ENCODE results near the gene TRIOBP.

TRIOBP gene

DNA sequence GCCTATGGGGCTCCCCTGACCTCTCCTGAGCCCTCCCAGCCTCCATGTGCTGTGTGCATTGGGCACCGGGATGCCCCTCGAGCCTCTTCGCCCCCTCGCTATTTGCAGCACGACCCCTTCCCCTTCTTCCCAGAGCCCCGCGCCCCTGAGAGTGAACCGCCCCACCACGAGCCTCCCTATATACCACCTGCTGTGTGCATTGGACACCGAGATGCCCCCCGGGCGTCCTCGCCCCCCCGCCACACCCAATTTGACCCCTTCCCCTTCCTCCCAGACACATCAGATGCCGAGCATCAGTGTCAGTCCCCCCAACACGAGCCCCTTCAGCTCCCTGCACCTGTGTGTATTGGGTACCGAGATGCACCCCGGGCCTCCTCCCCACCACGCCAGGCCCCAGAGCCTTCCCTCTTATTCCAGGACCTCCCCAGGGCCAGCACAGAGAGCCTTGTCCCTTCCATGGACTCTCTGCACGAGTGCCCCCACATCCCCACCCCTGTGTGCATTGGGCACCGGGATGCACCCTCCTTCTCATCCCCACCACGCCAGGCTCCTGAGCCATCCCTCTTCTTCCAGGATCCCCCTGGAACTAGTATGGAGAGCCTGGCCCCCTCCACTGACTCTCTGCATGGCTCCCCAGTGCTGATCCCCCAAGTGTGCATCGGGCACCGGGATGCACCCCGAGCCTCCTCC is 28.8 kb downstream of the TRIOBP start:
- no peak for TF ChIP-seq CTCF (IDR thresholded peaks at IDR 0.05)

- no peak for TF ChIP-seq CTCF (IDR thresholded peaks at IDR 0.05)
Measured at GRCh38 chr22:37726241-37726887, 29.5 kb downstream of the TRIOBP start.

DNA sequence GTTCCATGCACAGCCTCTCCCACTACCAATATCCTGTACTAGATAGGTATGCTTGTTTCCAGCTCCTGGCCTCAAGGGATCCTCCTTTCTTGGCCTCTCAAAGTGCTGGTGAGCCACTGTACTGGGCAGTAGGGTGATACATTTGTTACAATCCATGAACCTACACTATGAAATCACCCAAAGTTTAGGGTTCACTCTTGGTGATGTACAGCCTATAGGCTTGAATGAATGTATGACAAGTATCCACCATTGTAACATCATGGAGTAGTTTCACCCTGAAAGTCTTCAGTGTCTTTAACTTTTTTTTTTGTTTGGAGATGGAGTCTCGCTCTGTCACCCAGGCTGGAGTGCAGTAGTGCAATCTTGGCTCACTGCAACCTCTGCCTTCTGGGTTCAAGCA is 31.8 kb downstream of the TRIOBP start:
- TF ChIP-seq CTCF (IDR thresholded peaks at IDR 0.05), result no peak

DNA sequence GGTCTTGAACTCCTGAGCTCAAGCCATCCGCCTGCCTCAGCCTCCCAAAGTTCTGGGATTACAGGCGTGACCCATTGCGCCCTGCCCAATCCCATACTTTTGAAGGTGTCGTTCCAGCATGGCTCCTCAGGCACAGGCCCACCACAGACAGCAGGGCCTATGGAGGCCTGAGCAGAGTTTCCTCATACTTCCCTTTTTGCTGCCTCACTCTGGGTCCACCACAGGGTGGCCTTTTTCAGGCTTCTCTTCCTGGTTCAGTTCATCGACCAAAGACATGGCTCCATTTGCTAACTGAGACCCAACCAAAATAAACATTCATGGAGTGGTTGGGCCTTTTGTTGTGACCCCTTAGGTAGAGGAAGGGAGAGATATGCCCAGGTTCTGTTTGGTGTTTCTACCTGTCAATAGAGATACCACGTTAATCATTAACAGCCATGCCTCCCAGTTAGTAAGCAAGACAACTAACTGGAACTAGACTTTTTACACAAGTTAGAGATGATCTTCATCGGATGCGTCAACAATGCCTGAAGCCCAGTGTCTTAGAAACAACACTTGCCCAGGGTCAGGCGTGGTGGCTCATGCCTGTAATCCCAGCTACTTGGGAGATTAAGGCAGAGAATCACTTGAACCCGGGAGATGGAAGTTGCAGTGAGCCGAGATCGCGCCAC is 35.1 kb downstream of the TRIOBP start:
- no peak for TF ChIP-seq CTCF (IDR thresholded peaks at IDR 0.05)

GRCh38 chr22:37732699-37733607 is 36.1 kb downstream of the TRIOBP start:
- no peak for TF ChIP-seq CTCF (IDR thresholded peaks at IDR 0.05)

DNA sequence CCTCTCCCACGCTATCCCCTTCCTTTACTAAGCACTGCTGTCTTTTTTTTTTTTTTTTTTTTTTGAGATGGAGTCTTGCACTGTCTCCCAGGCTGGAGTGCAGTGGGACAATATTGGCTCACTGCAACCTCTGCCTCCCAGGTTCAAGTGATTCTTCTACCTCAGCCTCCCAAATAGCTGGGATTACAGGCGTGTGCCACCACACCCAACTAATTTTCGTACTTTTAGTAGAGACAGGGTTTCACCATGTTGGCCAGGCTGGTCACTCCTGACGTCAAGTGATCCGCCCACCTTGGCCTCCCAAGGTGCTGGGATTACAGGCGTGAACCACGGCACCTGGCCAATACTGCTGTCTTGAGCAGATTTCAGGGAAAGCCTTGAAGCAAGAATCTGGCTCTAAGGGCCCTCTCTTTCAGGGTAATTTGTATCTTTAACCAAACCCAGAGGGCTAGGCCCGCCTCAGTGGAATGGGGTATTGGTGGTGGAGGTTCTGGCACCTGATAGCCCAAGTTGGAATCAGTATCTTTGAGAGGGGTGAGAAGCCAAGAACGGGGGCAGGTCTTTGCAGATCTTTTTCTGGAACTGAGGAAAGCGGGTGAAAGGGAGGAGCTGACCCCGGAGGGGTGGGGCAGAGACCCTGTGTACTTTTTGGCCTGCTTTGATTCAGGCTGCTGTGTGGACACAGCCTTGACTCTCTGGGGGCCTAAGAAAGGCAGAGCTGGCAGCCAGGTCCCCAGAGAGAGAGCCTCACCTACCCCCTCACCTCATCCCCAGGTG is 37.0 kb downstream of the TRIOBP start:
- no peak for TF ChIP-seq CTCF (IDR thresholded peaks at IDR 0.05)

DNA sequence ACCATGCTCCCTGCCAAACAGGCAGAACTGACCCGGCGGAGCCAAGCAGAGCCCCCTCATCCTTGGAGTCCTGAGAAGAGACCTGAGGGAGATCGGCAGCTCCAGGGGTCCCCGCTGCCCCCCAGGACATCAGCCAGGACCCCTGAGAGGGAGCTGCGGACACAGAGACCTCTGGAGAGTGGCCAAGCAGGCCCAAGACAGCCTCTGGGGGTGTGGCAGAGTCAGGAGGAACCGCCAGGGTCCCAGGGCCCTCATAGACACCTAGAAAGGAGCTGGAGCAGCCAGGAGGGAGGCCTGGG is 37.5 kb downstream of the TRIOBP start:
- TF ChIP-seq CTCF (IDR thresholded peaks at IDR 0.05), result no peak

Measured in LNCAP (cell line).